COLO668 (cell line): Measurements from ENCODE around the gene GBX1.

ENCODE experiments used
- DNase-seq: peaks from one replicate; lab custom pipeline; 2025; ENCODE audit not compliant: unreplicated experiment; lab: John Stamatoyannopoulos, UW

The GBX1 gene

GRCh38 chr7:151194188-151194587, 26.7 kb upstream of the GBX1 start:
- DNase-seq = no peak

GRCh38 chr7:151193203-151193978, 25.9 kb upstream of the GBX1 start:
- no peak for DNase-seq

GRCh38 chr7:151192002-151192539, 24.6 kb upstream of the GBX1 start:
- no peak for DNase-seq

- DNase-seq = peak; percentile 9
Observed at GRCh38 chr7:151191544-151191943, 24.1 kb upstream of the GBX1 start.

GRCh38 chr7:151189038-151189437, 21.5 kb upstream of the GBX1 start:
- DNase-seq = no peak

- DNase-seq = no peak
Observed at GRCh38 chr7:151188252-151188542, 20.7 kb upstream of the GBX1 start.

GRCh38 chr7:151187409-151188251, 20.1 kb upstream of the GBX1 start:
- no peak for DNase-seq

DNA sequence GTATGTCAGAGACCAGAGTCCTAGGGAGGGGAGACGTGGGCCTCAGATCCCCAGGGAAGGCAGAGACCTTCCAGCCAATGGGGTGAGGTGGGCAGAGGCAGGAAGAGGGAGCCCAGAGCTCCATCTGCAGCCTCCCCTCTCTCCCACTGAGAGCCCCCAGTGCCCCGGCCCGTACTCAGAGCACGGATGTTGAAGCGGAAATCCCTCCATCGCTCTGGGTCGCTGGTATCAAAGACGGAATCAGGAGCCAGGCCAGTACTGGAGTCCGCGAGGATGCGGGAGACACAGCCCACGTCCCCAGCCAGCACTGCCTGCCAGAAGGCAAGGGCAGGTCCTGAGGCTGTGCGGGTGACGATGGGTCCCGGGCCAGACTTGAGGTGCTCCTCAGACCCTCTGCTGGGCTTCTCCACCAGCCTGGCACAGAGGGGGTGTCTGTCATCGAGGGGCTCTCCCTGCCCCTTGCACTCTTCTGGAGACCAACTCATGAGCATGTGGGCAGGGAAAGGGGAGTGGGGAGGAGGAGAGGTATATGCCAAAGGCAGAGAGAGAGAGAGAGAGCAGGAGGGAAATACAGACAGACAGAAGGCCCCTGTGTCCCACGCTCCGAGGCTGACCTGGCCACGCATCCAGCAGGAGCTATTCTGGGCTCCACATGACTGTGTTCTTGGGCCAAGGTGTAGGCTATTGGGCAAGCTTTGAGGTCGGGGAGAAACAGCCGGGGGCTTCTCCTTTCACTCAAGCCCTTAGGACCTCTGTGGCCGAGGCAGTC, 19.3 kb upstream of the GBX1 start, which contains the start of gene ASB10:
Gene ASB10, minus strand, starts transcription at position 611 of the 769 bp plus-strand sequence. Its CDS starts 120 bp downstream, at position 491.
- DNase-seq = no peak

DNA sequence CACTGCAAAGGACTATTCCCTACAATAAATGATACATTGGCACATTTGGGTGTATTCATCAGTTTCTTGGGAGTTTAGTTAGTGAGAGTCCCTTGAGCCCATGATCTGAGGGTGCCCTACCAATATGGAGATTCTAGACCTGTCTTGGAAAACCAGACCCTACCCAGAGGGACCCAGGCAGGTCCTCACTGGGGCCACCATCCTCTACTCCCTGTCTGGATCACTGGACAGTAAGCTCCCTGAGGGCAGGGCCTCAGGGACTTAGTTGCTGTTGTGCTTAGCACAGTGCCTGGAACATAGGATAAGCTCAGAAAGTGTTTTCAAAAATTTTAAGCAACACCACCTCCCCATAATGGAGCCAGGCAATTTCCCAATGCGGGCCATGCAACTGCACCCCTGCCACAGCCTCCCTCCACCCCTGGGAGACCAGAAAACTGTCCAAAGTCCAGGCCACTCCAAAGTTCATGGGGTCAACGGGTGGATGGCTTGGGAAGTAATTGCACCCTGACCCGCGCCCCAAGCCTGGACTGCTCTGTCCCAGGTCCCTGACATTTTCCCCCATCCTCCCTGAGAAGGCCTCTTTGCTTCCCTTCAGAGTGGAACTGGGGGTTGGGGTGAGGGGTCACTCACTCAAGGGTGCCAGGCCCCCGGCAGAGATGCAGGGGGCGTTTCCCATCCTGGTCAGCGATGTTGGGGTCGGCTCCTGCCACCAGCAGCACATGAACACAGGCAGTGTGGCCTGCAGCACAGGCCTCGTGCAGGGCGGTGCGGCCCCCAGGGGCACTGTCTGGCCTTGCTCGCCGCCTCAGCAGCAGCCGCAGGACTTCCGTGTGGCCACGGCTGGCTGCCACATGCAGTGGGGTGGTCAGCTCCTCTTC, 18.5 kb upstream of the GBX1 start:
- no peak for DNase-seq

DNA sequence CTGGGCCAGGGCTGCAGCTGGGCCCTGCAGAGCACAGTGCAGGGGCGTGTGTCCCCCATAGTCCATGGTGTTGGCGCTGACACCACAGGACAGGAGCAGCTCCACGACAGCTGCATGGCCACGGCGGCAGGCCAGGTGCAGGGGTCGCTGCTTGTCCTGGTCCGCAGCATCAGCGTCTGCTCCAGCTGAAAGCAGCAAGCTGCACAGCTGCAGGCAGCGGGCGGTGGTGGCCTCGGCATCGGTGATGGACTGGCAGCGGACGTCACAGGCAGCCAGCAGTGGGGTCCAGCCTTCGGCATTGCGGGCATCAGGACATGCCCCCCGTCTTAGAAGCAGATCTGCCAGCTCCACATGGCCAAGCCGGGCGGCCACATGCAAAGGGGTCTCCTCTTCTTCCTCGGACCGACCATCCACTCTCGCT, 13.5 kb upstream of the GBX1 start:
- DNase-seq = no peak

DNA sequence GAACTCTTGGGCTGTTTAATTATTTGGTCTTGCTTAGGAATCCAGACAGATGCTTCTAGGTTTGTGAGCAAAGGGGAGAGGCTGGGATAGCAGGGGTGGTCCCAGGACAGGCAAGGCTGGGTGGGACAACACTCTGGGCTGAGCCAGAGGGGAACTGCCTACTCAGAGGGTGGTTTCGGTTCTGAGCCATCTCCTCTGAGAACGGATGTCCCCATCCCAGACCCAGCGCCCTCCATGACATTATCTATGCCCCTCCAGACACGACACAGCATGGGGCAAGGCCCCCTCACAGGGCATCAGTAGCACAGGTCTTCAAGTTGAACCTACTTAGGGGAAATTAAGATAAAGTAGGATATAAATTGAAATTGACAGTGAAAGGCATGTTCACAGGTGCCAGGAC, 12.5 kb upstream of the GBX1 start:
- no peak for DNase-seq

- DNase-seq = no peak
Observed at GRCh38 chr7:151179287-151179860, 11.9 kb upstream of the GBX1 start.

DNA sequence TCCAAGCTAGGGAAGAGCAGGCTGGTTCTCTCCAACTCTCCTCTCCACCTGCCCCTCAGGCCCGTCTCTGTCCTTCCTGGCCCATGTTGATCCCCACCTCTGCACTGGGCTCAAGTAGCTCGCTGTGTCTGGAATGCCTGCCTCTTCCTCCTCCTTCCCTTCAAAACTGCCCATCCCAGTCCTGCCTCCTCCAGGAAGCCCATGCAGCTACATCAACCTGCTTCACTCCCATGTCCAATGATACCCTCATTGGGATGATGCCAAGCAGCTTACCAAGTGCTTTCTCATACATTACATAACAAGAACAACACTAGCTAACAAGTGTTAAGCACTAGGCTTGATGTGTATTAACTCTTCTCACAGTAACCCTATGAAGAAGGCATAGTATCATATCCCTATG, 11.3 kb upstream of the GBX1 start:
- no peak for DNase-seq

DNA sequence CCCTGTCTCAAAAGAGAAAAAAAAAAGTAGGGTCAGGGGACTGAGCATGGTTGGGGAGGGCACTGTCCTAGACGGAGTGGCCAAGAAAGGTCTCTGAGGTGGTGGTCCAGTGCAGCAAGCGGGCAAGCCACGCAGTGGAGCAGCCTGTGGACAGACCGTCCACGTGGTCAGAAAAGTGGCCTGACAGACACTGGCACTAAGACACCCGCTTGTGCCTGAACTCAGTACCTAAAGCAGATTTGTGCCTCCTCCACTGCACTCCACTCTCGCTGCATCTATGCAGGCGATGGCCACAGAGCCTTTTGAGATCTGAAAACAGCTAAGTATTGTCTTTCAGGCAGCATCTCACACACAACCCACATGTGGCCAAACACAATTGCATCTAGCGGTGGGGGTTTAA, 10.7 kb upstream of the GBX1 start:
- no peak for DNase-seq

DNA sequence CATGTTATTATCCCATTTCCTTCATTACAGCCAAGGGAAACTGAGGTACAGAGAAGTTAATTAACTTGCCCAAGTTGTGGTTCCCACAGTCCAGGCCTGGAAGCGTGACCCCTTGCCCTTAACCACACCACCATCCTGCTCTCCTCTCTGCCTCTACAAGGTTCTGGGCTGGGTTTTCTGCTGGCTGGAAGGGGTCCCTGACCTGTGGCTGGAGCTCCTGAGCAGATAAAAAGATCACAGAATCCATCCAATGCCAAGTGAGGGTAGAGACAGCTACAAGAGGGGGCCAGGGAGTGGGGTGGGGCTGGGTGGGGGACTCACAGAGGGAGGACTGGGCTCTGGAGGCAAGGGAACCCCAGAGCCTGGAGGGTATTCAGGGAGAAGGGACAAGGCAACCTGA, 9.8 kb upstream of the GBX1 start:
- DNase-seq = no peak

DNA sequence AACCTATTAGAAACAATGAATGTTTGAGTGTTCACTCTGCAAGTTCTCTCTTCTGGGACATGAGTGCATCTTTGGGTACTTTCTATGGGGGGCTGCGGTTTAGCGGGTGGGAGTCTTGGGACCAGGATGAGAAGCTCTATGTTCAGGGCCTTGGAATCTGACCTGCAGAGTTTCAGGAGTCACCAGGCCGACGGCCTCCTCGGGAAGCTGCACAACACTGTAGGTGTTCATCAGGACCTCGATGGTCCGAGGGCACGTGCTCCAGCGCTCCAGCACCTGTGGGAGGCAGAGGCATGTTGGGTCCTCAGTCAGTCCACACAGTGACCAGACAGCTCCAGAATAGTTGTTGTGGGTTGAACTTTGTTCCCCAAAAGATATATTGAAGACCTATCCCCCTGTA, 8.9 kb upstream of the GBX1 start:
- DNase-seq = no peak

GRCh38 chr7:151175793-151176311, 8.4 kb upstream of the GBX1 start:
- no peak for DNase-seq

DNA sequence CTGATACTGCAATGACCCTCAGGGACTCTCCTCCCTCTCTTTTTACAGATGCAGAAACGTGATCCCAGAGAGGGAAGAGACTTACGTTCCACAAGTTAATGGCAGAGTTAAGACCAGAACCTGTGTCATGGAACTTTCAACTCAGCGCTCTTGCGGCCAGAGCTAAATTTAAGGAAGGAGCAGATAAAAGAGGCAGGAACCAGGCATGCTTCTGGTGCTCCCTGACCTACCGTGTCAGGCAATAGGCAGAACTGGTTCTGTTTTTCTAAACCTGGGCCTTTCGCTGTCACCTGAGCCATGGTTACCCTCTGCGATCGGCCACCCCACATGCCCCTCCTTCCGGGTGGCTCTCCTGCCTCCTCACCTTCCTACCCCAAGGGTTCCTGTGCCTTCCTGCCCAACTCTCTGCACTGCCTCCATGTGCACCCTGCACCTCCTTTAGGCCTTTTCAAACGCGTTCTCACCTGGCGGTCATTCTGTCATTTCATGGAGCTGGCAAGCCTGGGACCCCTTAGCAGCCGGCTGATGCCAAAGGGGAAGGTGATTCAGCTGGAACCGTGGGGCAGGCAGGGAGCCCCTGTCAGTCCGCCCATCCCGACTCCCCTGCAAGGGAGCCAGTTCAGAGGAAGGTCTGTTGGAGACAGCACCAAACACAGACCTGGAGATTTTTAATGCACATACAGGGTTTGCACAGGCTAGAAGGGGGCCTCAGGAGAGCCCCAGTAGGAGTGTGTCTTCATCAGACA, 7.7 kb upstream of the GBX1 start:
- DNase-seq = no peak
